Left lobe of liver (tissue), 2 donors: Measurements from ENCODE around the gene NUP214. TPM values are rescaled to one million over a fixed set of nuclear protein-coding genes. Genes with fewer than 3 reads are reported as not detected.
"Not testable (repeated sequence)": the region's sequence is repeated elsewhere in the genome, so short reads cannot be mapped to it uniquely, and the experiment has no call there.

ENCODE experiments used
- ATAC-seq: fragments of 200-7000 bp; cut with Tn5 transposase; one replicate; pipeline ENCODE4 v1.9.1; 2020; ENCODE audit warnings: mild to moderate bottlenecking, moderate library complexity
- DNase-seq: peaks from one replicate; pipeline ENCODE4 v3.0.0-alpha.2; 2020; ENCODE audit warnings: low spot score
- total RNA-seq: library from RNA; stranded (reverse); gene quantifications from one replicate; pipeline ENCODE4 v1.2.1, GENCODE V29; 2021
- donor health status: DM: no; HTN: no; CAD: no; lungs with moderate emphysema.
- donor health status: DM: no; HTN: yes; CAD: no.

The NUP214 gene
- total RNA-seq, 1 donor from 2014 or later = 21.9 TPM

- not testable (repeated sequence) for ATAC-seq, DNase-seq
Measured at GRCh38 chr9:131191032-131191431, 65.6 kb downstream of the NUP214 start.

- no peak for DNase-seq
- ATAC-seq = no peak
Measured at GRCh38 chr9:131191857-131192256, 66.5 kb downstream of the NUP214 start.

GRCh38 chr9:131193051-131193450, 67.7 kb downstream of the NUP214 start:
- ATAC-seq = no peak
- DNase-seq = no peak

- DNase-seq (no peak), ATAC-seq (no peak)
Measured at GRCh38 chr9:131194762-131195161, 69.4 kb downstream of the NUP214 start.

DNA sequence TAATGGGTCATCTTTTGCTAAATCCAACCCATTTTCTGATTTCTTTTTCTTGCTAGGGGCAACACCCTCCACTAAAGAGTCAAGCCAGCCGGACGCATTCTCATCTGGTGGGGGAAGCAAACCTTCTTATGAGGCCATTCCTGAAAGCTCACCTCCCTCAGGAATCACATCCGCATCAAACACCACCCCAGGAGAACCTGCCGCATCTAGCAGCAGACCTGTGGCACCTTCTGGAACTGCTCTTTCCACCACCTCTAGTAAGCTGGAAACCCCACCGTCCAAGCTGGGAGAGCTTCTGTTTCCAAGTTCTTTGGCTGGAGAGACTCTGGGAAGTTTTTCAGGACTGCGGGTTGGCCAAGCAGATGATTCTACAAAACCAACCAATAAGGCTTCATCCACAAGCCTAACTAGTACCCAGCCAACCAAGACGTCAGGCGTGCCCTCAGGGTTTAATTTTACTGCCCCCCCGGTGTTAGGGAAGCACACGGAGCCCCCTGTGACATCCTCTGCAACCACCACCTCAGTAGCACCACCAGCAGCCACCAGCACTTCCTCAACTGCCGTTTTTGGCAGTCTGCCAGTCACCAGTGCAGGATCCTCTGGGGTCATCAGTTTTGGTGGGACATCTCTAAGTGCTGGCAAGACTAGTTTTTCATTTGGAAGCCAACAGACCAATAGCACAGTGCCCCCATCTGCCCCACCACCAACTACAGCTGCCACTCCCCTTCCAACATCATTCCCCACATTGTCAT, 72.0 kb downstream of the NUP214 start:
- ATAC-seq (no peak), DNase-seq (no peak)

DNA sequence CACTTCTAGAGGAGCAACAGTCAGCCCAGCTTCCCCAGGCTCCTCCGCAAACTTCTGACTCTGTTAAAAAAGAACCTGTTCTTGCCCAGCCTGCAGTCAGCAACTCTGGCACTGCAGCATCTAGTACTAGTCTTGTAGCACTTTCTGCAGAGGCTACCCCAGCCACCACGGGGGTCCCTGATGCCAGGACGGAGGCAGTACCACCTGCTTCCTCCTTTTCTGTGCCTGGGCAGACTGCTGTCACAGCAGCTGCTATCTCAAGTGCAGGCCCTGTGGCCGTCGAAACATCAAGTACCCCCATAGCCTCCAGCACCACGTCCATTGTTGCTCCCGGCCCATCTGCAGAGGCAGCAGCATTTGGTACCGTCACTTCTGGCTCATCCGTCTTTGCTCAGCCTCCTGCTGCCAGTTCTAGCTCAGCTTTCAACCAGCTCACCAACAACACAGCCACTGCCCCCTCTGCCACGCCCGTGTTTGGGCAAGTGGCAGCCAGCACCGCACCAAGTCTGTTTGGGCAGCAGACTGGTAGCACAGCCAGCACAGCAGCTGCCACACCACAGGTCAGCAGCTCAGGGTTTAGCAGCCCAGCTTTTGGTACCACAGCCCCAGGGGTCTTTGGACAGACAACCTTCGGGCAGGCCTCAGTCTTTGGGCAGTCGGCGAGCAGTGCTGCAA, 72.8 kb downstream of the NUP214 start:
- no peak for DNase-seq
- ATAC-seq = no peak

DNA sequence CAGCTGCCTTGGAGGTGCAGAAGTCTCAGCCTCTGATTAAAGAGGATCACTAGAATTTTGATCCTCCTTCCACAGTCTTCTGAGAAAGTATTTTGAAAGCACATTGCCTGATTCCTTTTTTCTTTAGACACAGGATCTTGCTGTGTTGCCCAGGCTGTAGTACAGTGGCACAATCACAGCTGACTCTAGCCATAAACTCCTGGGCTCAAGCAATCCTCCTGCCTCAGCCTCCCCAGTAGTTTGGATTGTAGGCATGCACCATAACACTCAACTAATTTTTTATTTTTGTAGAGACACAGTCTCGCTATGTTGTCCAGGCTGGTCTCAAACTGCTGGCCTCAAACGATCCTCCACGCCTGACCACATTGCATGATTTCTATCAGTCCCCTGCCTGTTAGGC, 76.5 kb downstream of the NUP214 start:
- ATAC-seq (no peak), DNase-seq (no peak)

- ATAC-seq (no peak), DNase-seq (no peak)
Measured at GRCh38 chr9:131203431-131204218, 78.2 kb downstream of the NUP214 start.

DNA sequence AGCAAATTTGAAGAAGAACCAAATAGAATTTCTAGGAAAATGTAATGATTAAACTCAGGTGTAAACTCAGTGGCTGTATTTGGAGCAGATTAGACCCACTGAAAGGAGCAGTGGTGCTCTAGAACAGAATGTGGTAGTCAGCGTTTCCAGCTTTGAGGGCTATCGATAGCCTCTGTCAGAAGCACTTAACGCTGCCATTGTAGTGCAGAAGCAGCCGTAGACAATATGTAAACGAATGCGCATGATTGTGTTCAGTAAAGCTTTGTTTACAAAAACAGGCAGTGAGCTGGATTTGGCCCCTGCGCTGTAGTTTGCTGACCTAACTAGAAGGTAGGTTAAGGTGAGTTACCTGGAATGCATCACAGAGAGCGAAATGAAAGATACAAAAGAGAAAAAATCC, 78.9 kb downstream of the NUP214 start:
- no peak for ATAC-seq
- DNase-seq = no peak

GRCh38 chr9:131206495-131206894, 81.1 kb downstream of the NUP214 start:
- no peak for DNase-seq
- no peak for ATAC-seq

DNA sequence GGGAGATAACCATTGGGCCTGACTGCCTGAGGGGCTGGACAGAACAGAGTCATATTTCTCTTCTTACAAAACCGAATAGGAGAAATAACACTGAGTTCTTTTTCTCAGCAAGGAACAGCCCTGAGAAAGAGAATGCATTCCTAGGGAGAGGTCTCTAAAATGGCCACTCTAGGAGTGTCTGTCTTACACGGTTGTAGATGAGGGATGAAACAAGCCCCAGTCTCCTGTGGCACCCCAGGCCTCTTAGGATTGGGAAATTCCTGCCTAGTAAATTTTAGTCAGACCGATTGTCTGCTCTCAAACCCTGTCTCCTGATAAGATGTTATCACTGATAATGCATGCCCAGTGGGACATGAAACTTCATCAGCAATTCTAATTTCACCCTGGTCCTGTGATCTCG, 86.5 kb downstream of the NUP214 start:
- DNase-seq, ATAC-seq: not testable (repeated sequence)

DNA sequence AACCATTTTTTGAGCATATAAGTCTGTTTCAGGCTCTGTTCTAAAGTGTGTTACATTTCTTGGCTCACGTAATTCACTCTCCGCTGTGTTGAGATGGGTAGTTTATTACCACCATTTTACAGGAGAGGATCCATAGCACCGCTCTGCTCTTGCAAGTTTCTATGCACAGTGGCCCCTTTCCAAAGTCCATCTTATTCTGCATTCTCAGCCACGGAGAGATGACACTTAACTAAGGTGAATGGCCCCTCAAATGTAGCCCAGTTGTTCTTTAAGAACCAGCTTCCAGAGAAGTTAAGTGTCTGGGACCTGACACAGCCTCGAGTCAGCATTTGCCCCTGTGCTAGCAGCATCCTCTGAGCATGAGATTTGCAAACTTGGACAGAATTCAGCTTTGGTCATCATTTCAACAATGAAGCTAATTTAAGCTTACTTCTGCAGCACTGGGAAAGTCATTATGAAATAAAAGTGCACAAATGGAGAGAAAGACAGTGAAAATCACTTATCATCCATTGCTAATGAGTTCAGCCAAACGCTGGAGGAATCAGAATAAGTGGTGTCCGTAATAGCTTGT, 89.0 kb downstream of the NUP214 start:
- peak; percentile 23 for ATAC-seq
- no peak for DNase-seq

- ATAC-seq = no peak
Measured at GRCh38 chr9:131214876-131215275, 89.5 kb downstream of the NUP214 start.

GRCh38 chr9:131216806-131217205, 91.4 kb downstream of the NUP214 start:
- ATAC-seq (no peak), DNase-seq (no peak)

More at GRCh38 chr9:131214876-131215275, 89.5 kb downstream of the NUP214 start:
- DNase-seq = no peak

GRCh38 chr9:131217331-131218031, 92.1 kb downstream of the NUP214 start:
- ATAC-seq (no peak), DNase-seq (no peak)

- DNase-seq (no peak), ATAC-seq (no peak)
Measured at GRCh38 chr9:131218370-131218769, 93.0 kb downstream of the NUP214 start.

- no peak for ATAC-seq
Measured at GRCh38 chr9:131220485-131220884, 95.1 kb downstream of the NUP214 start.

GRCh38 chr9:131222460-131222859, 97.1 kb downstream of the NUP214 start:
- no peak for DNase-seq

More at GRCh38 chr9:131220485-131220884, 95.1 kb downstream of the NUP214 start:
- DNase-seq = no peak

GRCh38 chr9:131226226-131226625, 100.8 kb downstream of the NUP214 start:
- ATAC-seq = no peak
- DNase-seq = no peak

More at GRCh38 chr9:131222460-131222859, 97.1 kb downstream of the NUP214 start:
- ATAC-seq = no peak
